GM19240 (cell line): Measurements from ENCODE around the gene NR2F1-AS1.

ENCODE experiments used
- DNase-seq: peaks from one replicate; pipeline ENCODE4 v3.0.0; 2011; ENCODE audit warnings: low spot score; ENCODE audit not compliant: insufficient read length

The NR2F1-AS1 gene

GRCh38 chr5:93603078-93603792 lies 22.2 kb upstream of the NR2F1-AS1 start:
- DNase-seq, result no peak

GRCh38 chr5:93602241-93603077 lies 21.4 kb upstream of the NR2F1-AS1 start:
- no peak for DNase-seq

DNA sequence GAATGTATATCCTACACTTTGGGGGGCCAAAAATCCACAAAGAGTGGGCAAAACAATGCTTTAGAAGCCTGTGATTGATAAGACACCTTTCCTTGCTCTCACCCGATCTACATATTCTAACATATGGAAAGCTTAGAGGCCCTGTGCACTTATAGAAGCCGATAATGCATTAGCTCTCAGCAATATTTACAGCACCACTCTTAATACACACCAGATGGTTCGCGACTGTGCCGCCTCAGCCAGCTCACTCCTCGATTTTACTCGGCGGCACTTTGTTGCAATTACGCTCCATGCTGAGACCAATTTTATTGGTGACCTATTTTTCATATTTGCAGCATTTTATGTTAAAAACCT lies 20.8 kb upstream of the NR2F1-AS1 start:
- DNase-seq, result no peak

- no peak for DNase-seq
Observed at GRCh38 chr5:93601071-93601801, 20.2 kb upstream of the NR2F1-AS1 start.

DNA sequence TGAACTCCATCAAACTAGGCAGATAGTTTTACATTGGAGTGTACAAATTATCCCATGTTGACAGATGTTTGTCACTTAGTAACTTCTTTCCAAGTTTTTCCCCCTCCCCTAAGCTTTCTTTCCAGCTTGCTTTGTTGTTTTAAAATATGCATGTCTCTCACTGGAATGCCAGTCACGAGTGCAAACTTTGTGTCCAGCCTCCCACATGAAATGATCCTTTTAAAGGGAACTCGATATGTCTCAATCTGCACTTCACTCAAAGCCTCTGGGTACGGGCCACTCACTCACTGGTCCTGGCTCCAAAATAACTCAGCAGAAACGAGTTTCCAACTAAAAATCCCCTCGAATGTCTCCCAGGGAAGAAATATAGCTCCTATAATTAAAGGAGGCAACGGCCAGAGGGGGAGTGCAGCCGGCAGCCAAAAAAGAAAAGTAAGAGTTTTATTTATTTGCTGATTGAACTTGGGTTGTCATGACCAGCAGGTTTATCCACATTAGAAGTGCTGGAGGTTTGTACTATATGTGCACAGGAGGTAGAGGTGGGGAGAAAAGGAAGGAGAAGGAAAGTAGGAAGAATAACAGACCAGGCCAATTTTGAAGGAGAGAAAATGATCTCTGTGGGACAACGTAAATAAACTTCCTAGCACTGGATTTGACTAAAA lies 19.5 kb upstream of the NR2F1-AS1 start:
- DNase-seq, result no peak

DNA sequence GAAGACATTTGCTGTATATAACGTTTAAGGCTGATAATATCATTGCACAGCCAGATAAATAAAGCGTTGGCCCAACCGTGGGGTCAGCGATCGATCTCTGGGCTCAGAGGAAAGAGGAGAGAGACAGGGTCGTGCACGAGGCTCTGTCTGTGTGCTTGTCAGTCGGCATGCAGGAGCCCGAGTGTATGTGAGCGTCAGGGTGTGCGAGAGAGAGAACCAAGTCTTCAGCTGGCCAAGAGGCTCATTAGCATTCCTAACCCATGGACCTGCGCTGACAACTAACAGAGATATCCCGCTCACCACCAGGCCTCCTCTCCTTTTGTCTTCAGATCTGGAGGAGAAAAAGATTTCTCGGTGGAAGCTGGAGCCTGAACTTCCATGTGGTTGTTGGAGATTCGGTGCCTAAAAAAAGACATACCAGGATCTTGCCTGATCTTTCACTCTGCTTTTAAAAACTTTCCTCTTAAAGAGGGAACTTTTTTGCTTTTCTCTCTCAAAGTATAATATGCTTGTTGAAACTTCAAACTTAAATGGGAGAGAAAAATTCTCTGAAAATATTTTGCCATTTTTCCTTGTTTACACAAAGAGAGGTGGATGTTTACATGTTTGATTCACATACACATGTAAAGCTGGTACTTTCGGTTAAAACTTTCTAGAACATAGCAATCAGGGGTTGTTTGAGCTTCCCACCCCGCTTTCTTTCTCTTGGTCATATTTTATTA lies 18.5 kb upstream of the NR2F1-AS1 start:
- no peak for DNase-seq

DNA sequence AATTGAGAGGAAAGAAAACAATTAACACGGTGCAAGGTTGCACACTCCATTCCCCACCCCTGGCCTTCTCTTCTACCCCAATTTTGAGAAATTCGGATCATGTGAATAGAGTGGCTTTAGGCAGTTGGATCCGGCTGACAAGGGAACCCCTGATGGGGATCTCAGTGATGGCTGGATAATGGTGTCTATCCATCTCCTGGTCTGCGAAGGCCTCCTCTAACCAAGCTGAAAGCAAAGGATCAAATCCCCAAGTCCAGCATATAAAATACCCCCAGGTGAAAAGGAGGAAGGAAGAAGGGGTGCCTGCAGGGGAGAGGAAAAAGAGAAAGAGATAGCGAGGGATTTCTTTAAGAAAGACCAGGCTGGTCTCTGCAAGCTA lies 18.0 kb upstream of the NR2F1-AS1 start:
- no peak for DNase-seq

- no peak for DNase-seq
Observed at GRCh38 chr5:93598091-93599000, 17.3 kb upstream of the NR2F1-AS1 start.

DNA sequence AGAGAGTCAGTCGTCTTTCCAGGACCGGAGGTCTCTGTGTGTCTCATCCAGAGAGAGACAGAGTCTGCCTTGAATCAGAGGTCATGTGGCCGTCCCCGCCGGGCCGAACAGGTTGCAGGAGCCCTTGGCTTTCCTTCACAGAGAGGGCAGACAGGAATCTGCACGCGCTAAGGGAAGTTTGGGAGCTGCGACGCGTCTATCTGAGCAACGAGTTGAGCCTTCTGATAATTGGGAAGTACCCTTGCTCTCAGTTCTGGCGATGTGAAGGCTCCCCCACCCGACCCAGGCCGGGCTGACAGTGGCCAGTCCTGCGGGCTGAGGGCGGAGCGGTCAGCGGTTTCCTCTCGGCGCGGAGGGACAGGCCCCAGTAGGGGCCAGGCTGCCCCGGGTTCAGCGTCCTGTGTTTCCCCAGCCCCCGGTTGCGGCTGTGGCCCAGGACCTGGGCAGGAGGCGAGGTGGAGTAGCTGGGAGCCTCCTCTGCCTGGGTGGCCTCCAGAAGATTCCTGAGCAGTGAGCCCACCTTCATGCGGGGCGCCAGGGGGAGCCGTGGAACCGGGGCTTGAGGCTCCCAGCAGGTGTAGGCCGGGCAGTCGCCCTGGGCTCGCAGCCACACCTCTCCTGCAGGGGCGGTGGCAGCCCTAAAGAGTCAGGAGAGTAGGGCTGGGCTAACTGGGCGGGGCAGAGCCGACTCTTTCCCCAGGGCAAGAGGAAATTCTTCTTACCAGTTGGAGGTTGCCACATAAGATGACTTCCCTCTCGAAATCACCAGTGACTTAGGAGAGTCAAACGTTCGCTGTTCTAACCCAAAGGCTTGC lies 15.9 kb upstream of the NR2F1-AS1 start:
- no peak for DNase-seq

DNA sequence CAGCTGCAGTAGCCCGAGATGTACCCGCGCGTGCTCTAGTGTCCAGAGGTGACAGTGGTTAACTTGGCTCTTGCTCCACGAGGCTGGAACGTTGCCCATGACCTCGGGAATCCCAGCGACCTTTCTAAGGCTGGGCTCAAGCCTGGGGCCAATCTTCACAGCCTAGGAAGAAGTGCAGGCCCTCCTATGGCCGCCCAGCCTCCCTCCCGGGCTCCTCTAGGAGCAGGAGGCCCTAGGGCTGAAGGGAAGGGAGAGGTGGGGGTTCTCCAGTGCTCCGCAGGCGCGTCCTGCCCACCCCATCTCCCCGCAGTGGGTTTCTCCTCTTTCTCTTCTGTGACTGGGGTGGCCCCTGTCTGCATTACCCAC lies 15.3 kb upstream of the NR2F1-AS1 start:
- DNase-seq, result no peak

DNA sequence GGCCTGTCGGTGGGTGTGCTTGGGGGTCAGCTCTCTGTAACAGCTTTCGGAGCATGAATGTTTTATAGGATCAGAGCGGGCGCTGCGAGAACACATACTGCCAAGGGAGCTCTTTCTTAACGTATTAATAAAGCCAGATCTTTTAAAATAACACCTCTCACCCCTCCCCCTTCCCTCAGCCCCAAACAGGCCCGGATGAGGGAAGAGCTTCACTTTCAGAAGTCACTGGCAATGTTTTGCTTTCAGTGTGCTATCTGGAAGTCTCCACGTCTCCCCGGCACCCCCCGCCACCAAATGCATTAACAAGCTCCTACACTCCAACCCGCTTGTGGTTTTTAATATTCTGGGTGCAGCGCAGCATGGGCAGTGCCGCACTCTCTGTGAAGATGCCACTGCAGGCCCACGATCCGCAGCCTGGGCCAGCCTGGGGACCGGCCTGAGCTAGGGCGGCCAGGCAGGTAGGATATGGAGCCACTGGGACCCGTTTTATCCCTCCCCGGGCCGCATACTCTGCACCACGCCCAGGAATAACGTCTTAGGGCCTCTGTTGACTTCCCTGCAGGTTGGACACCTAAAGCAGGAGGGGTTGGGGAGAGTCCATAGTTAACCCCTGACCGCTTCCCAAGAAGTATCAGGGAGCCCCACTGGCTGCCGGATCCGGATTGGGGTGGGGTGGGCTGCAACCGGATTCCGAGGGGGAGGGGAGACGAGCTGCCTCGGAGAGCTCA lies 14.6 kb upstream of the NR2F1-AS1 start:
- DNase-seq, result no peak

- no peak for DNase-seq
Observed at GRCh38 chr5:93594591-93595419, 13.8 kb upstream of the NR2F1-AS1 start.

DNA sequence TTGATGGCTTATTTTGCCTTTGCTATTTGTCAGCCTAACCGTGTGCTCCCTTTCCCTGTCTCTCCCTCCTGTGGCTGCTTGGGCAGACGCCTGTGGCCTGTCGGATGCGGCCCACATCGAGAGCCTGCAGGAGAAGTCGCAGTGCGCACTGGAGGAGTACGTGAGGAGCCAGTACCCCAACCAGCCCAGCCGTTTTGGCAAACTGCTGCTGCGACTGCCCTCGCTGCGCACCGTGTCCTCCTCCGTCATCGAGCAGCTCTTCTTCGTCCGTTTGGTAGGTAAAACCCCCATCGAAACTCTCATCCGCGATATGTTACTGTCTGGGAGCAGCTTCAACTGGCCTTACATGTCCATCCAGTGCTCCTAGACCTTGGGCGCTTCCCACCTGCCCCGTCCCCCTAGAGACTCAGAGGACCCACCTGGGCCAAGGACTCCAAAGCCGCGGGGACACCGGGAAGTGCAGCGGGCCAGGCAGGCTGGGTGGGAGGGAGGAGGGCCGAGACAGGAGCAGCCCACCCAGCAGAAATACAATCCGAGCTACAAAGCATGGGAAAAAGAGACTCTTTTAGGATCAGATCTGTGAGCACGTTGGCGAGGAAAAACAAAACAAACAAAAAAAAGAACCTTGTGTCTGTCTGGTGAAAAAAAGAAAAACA lies 12.6 kb upstream of the NR2F1-AS1 start:
- DNase-seq, result no peak

DNA sequence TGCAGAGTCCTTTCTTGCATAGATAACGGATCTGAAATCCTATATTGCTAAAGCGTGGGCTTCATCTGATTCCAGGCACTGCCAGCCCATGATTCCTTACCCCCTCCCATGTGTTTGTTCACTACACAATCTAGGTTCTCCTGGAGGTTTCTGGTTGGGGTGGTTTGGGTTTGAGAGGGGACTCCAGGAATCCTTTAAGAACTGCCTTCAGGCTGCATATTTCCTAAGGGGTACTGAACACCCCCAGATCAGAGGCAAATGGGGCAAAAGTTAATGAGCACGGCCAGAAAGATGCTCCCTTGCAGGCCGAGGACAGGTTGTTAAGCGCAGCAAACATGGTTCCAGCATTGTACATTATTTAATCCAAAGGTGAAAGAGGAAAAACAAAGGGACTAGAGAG lies 11.9 kb upstream of the NR2F1-AS1 start:
- DNase-seq, result no peak

- no peak for DNase-seq
Observed at GRCh38 chr5:93591323-93591945, 10.4 kb upstream of the NR2F1-AS1 start.

DNA sequence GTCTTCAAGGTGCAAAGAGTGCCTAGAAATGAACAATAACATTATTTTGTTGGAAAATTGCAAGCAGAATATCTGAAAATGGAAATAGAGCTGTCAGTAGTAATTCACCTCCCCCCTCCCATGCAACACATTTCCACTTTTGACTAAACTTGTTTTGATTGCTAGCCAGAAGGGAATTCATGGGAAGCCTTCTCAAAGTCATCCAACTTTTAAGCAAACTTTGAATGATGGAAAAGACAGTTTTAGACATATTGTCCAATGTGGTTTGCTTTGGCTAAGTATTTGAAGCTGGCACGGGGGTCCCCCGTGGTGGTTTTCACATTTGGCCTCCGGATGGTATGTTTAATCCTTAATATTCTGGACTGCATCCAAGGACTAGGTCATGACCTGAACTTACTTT lies 9.5 kb upstream of the NR2F1-AS1 start:
- no peak for DNase-seq

DNA sequence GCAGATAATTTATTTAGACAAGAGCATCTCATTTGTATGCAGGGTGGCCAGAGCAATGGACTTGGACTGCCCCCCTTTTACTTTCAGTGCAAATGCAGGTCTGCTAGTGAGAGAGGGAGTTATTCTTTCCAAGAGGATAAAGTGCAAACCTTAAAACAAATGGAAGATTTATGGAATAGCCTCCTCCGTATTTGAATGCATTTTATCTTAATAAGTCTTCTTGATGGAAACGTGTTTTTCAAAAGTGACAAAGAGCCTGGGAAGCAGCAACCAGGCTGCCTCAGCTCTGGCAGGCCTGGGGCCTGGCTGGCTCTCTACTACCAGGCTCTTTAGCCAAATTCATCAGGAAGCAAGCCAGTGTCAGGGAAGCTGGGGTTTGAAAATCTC lies 8.8 kb upstream of the NR2F1-AS1 start:
- DNase-seq, result no peak
